NCI-H2081 treated with DMSO at 0.1 percent for 48 hours (cell line): ENCODE data around the gene LCP1.
"Not testable (repeated sequence)": the region's sequence is repeated elsewhere in the genome, so short reads cannot be mapped to it uniquely, and the experiment has no call there.

Experiments
- DNase-seq: peaks from one replicate; lab custom pipeline; 2025; lab: John Stamatoyannopoulos, UW

LCP1 gene

DNA sequence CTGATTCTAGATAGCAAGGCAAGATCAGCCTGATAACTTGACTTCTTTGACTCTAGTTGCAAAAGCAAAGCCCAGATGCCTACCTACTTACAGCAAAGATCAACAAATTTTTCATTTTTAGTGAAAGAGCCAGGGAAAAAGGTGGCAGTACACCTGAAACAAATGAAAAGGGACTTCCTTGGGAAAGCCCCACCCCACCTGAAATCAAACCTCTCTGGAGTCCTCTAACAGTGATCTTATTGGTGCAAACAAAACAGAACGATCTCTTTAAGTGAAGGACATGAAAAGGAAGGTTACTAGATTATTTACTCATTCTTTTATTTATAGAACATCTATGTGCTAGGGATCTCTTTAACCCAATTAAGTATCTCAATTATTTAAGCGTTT is 507 bp upstream of the LCP1 start:
- DNase-seq: no peak

DNA sequence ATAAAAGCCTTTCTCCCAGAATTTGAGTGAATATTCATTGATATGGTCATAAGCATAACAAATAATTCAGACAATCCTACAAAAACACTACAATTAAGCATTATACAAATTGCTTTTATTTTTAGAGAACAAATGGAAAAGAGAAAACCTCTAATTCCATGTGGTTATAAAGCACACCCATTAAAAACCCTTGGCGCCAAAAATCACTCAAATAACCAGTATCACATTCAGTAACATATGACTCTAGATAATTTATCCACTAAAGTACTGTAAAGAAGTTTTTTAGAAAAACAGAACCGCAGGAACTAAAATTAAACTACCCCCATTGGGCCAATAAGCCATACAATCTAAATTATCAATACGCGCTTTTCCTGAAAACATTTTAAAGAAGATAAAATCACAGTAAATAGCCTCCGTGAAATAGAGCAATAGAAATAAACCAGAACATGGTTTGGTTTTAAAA is 569 bp downstream of the LCP1 start:
- no peak for DNase-seq

DNA sequence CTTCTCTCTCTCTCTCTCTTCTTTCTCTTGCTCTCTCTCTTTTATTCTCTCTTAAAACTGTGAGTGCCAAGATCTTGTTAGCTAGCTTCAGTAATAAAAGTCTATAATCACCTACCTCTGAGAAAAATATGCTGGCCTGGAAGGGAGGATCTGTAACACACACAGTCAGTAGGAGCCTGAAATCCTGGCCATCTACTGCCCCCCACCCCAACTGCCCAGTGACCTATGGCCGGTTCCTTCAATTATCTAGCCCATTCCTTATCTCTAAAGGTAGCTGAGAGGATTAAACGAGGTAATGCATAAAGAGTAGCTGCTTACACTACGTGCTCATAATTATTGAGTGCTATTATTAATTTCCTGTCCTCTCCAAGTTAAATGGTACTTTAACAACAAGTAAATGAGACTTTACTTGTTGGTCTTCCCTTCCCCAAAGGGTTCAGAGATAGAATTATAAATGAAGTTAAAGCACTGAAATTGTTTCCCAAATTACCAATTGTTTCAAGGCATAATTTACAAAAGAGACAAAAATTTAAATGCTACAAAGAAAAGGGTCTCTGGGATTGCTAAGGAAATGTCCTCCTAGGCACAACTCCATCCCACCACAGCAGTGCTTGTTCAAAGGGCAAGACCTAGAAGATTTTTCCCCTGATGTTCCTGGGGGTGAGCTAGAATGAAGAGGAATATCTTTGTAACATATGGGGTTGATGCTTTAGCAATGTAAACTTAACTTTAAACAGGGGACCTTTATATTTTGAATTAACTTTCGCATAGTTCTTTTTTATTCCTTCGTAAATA is 1.8 kb downstream of the LCP1 start:
- no peak for DNase-seq

DNA sequence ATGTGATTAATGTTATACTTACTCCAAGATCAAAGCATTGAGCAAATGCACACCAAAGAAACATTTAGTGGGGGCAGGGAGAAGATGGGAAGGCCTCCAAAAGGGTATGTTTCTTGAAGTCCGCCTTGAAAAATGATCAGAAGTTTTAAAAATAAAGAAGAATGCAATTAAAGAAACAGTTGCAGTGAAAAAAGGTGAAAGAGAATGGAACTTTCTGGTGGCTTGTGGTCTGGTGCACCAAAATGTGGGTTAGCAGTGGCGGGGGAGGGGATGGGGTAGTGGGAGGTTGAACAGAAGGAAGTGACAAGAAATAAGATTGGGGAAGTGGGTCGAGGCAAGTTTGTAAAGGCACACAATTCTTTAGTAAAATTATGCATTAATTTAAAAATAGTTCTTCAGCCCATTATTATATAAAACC is 2.5 kb downstream of the LCP1 start:
- no peak for DNase-seq

DNA sequence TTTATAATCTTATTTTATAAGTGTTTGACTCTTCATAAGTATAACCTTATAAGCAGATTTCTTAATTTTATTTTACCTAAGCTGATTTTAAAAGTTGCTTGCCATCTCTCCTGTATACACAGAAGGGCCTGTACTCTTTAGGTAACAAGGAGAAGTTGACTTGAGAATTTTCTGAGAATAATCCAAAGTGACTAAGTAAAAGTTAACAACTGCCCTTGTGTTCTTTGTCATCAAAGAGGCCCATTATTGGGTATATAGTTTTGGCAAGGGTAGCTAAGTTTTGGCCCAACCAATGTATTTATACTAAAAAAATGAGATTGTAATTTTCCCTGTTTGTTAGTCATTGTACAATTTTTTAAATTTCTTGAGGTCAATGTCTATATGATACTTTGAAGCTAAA is 3.2 kb downstream of the LCP1 start:
- DNase-seq: no peak

DNA sequence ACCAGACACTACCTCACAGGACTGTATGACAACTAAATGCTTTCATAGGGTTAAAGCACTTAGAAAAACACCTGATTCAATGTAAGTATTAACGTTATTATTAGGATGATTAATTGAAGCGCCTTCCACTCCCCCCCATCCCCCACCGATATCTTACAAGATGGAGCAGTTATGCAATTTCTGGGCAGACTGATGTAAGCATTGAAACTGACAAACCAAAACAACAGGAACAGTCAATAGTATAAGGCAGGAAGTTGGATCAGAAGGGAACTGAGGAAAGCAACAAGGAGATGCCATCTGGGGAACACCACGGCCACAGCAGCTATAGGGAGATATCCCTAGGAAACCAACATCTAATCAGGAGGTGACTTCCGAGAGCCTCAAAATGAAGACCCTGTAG is 3.8 kb downstream of the LCP1 start:
- no peak for DNase-seq

DNA sequence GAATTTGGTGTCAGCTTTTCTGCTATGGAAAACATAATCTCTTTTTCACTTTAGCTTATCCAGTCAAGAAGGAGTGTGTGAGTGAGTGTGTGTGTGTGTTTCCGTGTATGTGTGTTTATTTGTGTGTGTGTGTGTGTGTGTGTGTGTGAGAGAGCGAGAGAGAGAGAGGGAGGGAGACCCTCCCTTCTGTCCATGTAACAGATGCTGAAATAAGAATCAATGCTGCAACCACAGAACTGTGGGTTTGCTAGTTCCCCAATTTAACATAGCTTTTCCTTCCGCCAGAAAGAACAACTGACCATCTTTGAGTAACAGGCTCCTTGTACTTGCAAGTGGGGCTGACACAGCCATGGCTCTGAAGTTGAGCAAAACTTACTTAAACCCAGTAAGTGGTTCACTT is 5.2 kb downstream of the LCP1 start:
- no peak for DNase-seq

DNA sequence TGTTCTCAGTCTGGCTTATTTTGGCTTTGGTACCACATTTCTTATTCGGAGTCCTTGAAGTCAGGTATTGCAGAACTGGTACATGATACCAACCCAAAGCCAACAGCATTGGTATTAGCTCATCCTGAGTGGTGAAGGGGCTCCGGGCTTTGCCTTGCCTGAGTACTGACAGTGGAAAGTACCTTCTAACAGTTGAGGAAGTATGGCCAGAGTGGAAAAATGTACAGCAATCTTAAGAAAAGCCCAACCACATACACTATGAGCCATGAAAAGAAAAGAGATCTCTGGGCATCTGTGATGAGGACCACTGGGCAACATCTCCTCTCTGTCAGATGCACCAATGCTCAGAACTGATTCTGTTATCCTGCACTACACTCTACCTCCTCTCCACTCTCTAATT is 8.3 kb downstream of the LCP1 start:
- no peak for DNase-seq

DNA sequence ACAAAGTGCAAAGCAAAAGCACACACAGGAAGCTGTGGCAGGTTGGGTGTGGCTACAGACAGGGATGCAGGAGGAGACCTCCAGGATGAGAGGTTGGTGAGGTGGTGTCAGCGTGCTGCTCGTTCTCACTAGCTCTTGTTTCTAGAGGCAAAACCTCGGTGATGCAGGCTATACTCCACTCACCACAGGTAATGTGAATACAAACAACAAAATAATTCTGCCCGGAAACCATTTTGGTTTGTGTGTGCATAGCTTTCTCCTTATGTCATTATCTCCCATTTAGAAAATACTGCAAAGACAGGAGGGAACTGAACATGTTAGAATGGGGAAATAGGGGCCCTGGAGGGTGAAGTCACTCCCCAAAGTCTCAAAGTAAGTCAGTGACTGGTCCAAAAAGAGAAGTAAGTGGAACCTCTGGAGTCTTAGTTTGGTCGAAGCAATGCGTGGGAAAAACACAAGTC is 9.4 kb downstream of the LCP1 start:
- DNase-seq: no peak

DNA sequence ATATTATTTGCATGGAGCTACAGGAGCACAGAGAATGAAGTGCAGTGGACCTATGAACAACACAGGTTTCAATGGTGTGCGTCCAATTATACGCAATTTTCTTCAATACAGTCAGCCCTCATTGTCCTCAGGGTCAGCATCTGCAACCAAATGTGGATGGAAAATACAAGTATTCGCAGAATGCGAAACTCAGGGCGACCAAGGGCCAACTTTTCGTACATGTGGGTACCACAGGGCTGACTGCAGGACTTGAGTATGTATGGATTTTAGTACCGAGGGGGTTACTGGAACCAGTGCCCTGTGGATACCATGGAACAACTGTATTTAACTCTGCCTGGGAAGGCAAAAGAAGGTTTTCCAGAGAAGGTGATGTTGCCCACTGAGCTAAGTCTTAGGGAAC is 10.2 kb downstream of the LCP1 start:
- DNase-seq: no peak

DNA sequence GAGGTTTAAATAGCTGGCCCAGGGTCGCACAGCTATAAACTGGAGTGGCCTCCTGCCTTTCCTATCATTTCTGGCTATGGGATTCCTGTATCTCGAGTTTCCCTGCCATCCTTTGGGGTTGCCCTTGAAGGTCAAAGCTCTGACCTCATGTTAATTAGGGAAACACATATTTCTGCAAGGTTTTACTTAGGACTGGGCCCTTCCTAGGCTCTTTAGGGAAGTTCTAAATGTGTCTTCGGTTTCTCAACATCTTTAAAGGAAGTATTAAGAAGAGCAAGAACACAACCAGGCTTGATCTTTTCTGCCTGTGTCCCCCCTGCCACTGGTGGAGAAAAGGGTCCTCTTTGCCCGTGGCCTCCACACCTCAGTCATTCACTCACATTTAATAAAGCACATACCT is 10.8 kb downstream of the LCP1 start:
- DNase-seq: no peak

DNA sequence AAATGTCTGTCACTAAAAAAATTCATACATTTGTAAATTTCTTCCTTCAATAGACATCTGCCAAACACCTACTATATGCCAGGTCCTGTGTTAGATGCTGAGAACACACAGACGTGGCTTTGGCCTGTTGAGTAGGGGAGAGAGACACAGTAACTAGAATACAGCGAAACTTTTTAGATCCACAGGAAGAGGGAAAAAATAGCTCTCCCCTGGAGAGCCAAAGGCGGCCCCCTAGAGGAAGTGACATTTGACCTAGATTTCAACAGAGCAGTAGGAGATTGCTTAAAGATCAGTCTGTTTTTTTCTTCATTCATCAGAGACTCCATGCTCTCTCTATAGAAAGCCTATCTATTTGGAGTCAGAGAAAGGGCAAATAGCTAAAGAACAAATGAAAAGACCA is 11.3 kb downstream of the LCP1 start:
- DNase-seq: no peak

DNA sequence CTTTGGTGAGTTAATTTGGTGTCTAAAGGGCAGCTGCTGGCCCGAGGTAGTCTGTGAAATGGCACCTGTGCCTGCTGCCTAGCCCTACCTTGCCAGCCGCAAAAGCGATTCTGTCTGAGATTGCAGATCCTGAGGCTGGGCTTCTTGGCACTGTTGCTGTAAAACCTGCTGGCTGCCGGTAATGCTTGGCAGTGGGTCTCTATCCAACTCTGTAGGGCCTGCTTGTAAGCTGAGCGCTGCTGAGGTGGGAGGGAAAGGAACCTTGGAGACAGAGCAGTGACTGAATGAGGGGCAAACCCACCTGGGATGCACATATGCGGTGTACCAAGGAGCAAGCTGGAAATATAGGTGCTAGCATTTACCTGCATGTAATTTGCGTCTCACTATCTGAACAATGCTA is 11.7 kb downstream of the LCP1 start:
- no peak for DNase-seq

DNA sequence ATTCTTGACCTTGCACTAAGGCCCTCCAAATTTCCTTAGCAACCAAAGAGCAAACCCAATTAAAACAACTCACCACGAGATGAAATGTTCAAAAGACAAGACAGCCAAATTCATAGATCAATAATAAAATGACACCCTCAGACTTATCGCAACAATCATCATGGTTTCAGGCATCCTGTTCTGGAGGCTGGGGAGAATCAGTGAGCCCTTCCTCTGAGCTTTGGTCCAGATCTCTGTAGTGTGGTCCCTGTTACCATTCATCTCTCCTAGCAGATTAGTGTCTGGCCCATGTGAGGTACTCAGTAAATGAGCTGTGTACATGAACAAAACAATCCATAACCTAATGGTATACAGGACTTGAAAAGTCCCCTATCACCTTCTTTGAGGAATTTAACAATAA is 12.2 kb downstream of the LCP1 start:
- no peak for DNase-seq

DNA sequence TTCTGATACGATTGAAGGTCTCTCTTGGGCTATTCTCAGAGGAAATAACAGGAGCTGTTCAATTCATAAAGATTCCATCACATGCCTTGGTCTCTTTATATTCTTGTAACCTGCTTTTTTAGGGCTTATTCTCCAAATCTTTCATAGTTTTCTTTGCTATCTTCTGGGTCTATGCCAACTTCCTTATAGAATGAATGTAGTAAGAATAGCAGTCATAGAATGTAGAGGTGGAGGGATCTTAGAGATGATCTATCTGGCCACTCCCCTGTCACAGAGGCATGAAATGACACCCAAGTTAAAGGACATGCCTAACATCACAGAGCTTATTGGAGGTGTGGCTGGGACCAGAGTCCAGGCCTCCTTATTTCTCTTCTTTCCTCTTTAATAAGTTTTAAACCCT is 13.2 kb downstream of the LCP1 start:
- DNase-seq: no peak

DNA sequence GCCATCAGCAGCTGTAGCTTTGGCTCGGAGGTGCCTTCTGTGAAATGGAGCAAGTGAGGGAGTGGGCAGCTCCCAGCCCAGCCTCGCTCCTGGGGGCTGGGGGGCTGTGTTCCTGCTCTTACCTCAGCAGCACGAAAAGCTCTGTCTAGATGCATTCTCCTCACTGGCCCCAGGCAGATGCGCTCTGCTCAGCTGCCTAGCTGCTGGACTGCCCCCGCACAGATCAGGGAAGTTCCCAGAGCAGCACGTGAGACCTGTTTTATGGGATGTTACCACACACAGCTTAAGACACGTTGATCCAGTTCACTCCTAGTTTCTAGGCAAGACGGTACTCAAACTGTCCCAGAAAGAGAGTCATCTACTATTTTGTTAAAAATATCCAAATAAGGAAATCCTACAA is 13.6 kb downstream of the LCP1 start:
- no peak for DNase-seq

DNA sequence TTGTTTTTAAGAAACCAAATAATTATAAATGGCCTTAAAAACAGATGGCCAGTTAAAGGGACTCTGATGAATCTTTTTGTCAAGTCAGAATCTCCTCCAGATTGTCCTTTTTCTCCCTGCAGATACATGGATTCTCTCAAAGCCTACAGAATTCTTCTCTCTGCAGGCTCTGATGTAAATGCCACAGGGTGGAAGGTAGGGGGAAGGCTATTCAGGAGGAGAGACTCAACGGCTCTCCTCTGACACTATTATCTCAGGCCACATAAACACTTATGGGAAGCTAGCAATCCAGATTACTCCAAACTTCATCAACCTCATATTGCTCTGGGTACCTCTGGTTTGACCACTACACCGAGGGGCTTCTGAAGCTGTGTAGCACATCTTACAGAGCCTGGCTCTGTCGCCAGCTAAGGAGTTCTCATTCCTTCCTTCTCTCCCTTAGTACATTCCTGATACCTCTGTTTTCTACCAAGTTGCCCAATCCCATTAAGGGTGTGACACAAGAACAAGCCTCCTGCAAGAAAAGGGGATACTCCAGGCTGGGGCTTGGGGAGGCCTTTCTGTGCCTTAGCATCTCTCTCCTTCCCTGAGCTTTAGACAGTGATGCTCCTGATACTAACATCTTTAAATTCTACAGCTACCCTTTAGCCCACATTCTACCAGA is 14.9 kb downstream of the LCP1 start:
- DNase-seq: no peak

DNA sequence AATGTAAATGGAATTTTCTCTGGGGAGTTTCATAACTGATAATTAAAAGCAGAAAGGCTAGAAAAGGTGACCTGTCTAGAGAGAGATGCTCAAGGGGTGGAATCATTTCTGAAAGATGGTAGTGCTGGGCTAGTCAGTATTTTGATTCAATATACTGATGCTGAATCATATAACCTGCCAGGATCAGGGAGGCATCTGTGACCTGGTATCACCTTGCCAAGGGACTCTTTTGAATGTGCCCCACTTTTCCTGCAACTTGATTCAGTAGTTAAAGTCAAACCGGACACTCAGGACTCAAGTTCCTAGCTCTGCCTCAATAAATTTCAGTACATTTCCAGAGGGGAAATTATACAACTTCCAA is 15.8 kb downstream of the LCP1 start:
- DNase-seq: no peak

DNA sequence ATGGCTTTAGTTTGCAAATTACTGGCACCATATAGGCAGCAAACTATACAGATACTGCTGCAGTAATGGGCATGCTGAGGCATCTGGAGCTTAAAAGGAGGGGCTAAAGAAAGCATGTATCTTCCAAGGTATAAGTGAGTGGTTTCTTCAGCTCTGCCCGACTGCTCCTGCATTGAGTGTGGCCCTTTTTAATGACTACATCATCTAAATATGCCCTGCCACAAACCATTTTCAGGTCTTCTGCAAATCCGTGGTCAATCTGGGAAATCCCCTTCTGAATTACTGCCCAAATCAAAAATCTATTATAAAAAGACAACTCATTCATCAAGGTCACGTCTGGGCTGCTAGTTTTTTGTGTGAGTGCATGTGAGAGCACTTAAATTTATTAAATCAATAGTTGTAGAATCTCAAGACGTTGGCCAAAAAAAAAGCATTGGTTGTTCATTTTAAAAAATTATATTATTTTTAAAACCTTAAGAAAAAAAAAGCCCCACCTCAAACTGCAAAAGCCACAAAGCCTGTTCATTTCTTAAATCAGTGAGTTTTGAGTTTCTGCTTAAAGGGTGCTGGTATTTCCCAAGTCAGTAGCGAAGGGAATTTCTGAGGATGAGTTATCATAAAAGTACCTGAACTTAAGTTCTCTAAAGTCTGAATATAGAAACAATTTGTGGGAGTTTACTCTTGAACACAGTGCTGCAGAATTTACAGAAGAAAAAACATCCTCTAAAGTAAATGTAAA is 16.3 kb downstream of the LCP1 start:
- DNase-seq: no peak

DNA sequence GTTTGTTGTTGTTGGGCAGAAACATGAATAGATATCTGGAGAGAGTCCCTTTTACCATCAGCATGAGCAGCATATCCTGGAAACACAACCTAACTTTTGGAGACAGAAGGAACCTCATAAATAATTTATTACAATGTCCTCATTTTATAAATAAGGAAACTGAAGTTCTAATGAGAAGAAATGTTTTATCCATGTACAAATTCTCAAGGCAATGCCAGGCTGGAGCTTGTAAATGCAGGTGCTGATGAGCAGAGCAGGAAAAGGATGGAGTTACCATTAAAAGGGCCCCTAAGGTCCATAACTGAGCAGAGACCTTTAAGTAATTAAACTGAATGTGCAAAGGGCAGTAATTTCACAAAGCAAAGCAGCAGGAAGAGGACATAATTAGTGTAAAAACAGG is 17.3 kb downstream of the LCP1 start:
- DNase-seq: no peak

DNA sequence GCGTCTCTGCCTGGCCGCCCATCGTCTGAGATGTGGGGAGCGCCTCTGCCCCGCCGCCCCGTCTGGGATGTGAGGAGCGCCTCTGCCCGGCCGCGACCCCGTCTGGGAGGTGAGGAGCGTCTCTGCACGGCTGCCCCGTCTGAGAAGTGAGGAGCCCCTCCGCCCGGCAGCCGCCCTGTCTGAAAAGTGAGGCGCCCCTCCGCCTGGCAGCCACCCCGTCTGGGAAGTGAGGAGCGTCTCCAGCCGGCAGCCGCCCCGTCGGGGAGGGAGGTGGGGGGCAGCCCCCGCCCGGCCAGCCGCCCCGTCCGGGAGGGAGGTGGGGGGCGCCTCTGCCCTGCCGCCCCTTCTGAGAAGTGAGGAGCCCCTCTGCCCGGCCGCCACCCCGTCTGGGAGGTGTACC is 19.2 kb downstream of the LCP1 start:
- not testable (repeated sequence) for DNase-seq

DNA sequence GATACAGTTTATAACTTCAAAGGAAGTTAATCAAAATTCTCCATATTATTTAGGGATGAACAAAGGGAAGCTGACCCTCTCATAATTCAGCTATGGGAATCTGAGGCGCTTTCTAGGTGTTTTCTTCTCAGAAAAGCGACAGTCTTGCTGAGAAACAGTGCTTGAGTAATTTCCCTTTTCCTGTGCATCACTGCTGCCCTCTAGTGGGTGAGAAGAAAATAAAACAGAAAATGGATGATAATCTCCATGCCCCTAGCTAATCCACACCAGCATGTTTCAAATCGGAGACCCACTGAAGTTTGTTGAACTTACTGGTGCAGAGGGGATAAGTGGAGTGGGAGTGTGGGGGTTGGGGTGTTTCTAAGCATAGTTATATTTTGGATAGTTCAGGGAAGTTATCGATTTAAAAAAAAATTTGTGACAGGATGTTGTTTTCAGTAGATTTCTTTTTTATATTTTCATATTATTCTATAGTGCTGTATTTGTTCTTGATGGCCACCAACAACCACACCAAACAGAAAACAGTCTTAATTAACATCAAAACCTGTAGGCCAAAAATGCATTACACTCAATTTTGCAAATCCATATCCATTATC is 21.4 kb downstream of the LCP1 start:
- DNase-seq: no peak

DNA sequence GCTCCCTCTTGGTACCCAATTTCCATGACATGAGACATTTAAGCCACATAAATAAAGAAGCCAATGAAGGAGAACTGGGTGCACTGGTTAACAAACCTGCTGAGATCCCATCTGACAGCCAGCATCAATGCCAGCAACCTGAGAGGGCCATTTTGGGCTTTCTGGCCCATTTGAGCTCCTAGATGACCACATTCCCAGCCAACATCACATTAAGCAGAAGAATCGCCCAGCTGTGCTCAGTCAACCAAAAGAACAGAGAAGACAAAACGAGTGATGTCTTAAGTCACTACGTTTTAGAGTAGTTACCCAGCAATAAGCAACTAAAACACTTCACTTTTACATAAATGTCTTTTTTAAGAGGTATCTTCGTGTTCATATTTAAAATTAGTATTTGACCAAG is 21.9 kb downstream of the LCP1 start:
- no peak for DNase-seq
